Endothelial cell (in vitro differentiated cells): Measurements from ENCODE around the gene EIF4G3. TPM values are rescaled to one million over a fixed set of nuclear protein-coding genes. Genes with fewer than 3 reads are reported as not detected.
"Not testable (repeated sequence)": the region's sequence is repeated elsewhere in the genome, so short reads cannot be mapped to it uniquely, and the experiment has no call there.

Experiments
- DNase-seq: peaks from one replicate; pipeline ENCODE4 v3.0.0; 2021; ENCODE audit warnings: low spot score
- H3K27ac Mint-ChIP-seq: one replicate; pipeline ENCODE4 v1.8.0; 2021; ENCODE audit warnings: mixed read lengths, inconsistent platforms; ENCODE audit not compliant: unreplicated experiment
- H3K27me3 Mint-ChIP-seq: one replicate; pipeline ENCODE4 v1.8.0; 2021; ENCODE audit warnings: mild to moderate bottlenecking, moderate library complexity, mixed read lengths, inconsistent platforms; ENCODE audit not compliant: unreplicated experiment
- H3K36me3 Mint-ChIP-seq: one replicate; pipeline ENCODE4 v1.8.0; 2021; ENCODE audit warnings: mild to moderate bottlenecking, low read depth, mixed read lengths, inconsistent platforms; ENCODE audit not compliant: unreplicated experiment
- H3K4me1 Mint-ChIP-seq: one replicate; pipeline ENCODE4 v1.8.0; 2021; ENCODE audit warnings: mild to moderate bottlenecking, mixed read lengths, inconsistent platforms; ENCODE audit not compliant: unreplicated experiment
- H3K4me3 Mint-ChIP-seq: one replicate; pipeline ENCODE4 v1.8.0; 2021; ENCODE audit warnings: mild to moderate bottlenecking, mixed read lengths, inconsistent platforms; ENCODE audit not compliant: unreplicated experiment
- H3K9me3 Mint-ChIP-seq: one replicate; pipeline ENCODE4 v1.8.0; 2021; ENCODE audit warnings: mixed read lengths, inconsistent platforms; ENCODE audit not compliant: unreplicated experiment
- CTCF ChIP-seq: fragments of 200-600 bp; sonication (generic); IDR thresholded peaks from one replicate; pipeline ENCODE4 v1.5.0; 2021; ENCODE audit warnings: antibody characterized with exemption; ENCODE audit not compliant: unreplicated experiment
- total RNA-seq: library from RNA; stranded (reverse); fragmentation: NEBNext Ultra II Directional; extraction: Animal tissue kit (Norgen Biotek cat#: 25700); gene quantifications from one replicate; pipeline ENCODE4 v1.2.1, GENCODE V29; 2021; ENCODE audit not compliant: unreplicated experiment

EIF4G3 gene
- total RNA-seq, 1 donor from 2014 or later, result 87.6 TPM

- peak overlapping the region; percentile 32 for H3K27ac Mint-ChIP-seq
- TF ChIP-seq CTCF, result no peak
- DNase-seq, result no peak
These were observed 80.7 kb downstream of the EIF4G3 start for GRCh38 chr1:21095976-21096375.

GRCh38 chr1:21094282-21094681 lies 82.4 kb downstream of the EIF4G3 start:
- not testable (repeated sequence) for H3K9me3 Mint-ChIP-seq, H3K27me3 Mint-ChIP-seq, H3K27ac Mint-ChIP-seq, DNase-seq
- Mint-ChIP-seq H3K4me3 (peak overlapping the region; percentile 73), H3K36me3 (peaks cover 20% of the 10 kb centered on the region), H3K4me1 (peaks cover 40% of the 10 kb centered on the region)

More at GRCh38 chr1:21095976-21096375, 80.7 kb downstream of the EIF4G3 start:
- no peaks in the 10 kb centered on the region for H3K9me3 Mint-ChIP-seq
- peaks cover 48% of the 10 kb centered on the region for H3K4me1 Mint-ChIP-seq
- H3K4me3 Mint-ChIP-seq, result no peak overlapping the region
- no peaks in the 10 kb centered on the region for H3K27me3 Mint-ChIP-seq
- peaks cover 27% of the 10 kb centered on the region for H3K36me3 Mint-ChIP-seq

GRCh38 chr1:21093271-21093958 lies 83.3 kb downstream of the EIF4G3 start:
- not testable (repeated sequence) for H3K27ac Mint-ChIP-seq, H3K9me3 Mint-ChIP-seq, DNase-seq, H3K27me3 Mint-ChIP-seq, H3K4me3 Mint-ChIP-seq
- Mint-ChIP-seq H3K4me1 (peaks cover 34% of the 10 kb centered on the region), H3K36me3 (peaks cover 15% of the 10 kb centered on the region)

- H3K27ac Mint-ChIP-seq, H3K27me3 Mint-ChIP-seq, DNase-seq, H3K4me3 Mint-ChIP-seq, H3K9me3 Mint-ChIP-seq: not testable (repeated sequence)
- Mint-ChIP-seq H3K36me3 (peaks cover 15% of the 10 kb centered on the region), H3K4me1 (peaks cover 25% of the 10 kb centered on the region)
These were observed 84.2 kb downstream of the EIF4G3 start for GRCh38 chr1:21092545-21092944.

GRCh38 chr1:21091053-21091690 lies 85.5 kb downstream of the EIF4G3 start:
- H3K27me3 Mint-ChIP-seq, H3K27ac Mint-ChIP-seq, DNase-seq, H3K4me3 Mint-ChIP-seq, H3K9me3 Mint-ChIP-seq: not testable (repeated sequence)
- Mint-ChIP-seq H3K4me1 (peaks cover 20% of the 10 kb centered on the region), H3K36me3 (peaks cover 18% of the 10 kb centered on the region)

- TF ChIP-seq CTCF, result no peak
- no peak for DNase-seq
- peak overlapping the region; percentile 16 for H3K27ac Mint-ChIP-seq
- H3K9me3 Mint-ChIP-seq, result no peaks in the 10 kb centered on the region
- H3K36me3 Mint-ChIP-seq, result peaks cover 20% of the 10 kb centered on the region
- peaks cover 2% of the 10 kb centered on the region for H3K27me3 Mint-ChIP-seq
- H3K4me3 Mint-ChIP-seq, result no peak overlapping the region
- H3K4me1 Mint-ChIP-seq, result peaks cover 16% of the 10 kb centered on the region
These were observed 86.2 kb downstream of the EIF4G3 start for GRCh38 chr1:21090463-21090862.

- H3K9me3 Mint-ChIP-seq, result no peaks in the 10 kb centered on the region
- H3K27ac Mint-ChIP-seq, result peak overlapping the region; percentile 9
- H3K4me3 Mint-ChIP-seq, result no peak overlapping the region
- no peak for TF ChIP-seq CTCF
- H3K4me1 Mint-ChIP-seq, result peaks cover 16% of the 10 kb centered on the region
- H3K27me3 Mint-ChIP-seq, result peaks cover 2% of the 10 kb centered on the region
- H3K36me3 Mint-ChIP-seq, result peaks cover 18% of the 10 kb centered on the region
- no peak for DNase-seq
These were observed 87.0 kb downstream of the EIF4G3 start for GRCh38 chr1:21089731-21090130.
